ENCODE measurements around the gene USP43.

The USP43 gene

GRCh38 chr17:9644910-9645751 lies at the start of gene USP43 (continued):
- TF ChIP-seq HIC1 (tag by site-specific recombination; IDR thresholded peaks at IDR 0.05) (no peak; the same call in 1 of the 2 replicates), ZNF704 (tag by site-specific recombination; IDR thresholded peaks at IDR 0.05) (no peak), ZNF112 (tag by site-specific recombination; IDR thresholded peaks at IDR 0.05) (no peak), ZNF16 (tag by site-specific recombination; IDR thresholded peaks at IDR 0.05; ENCODE audit: low read depth) (no peak), ZNF18 (tag by site-specific recombination; IDR thresholded peaks at IDR 0.05) (no peak), RBAK (tag by site-specific recombination; IDR thresholded peaks at IDR 0.05) (no peak), SP2 (tag by site-specific recombination; IDR thresholded peaks at IDR 0.05) (peak; percentile 66), ZBTB49 (tag by site-specific recombination; IDR thresholded peaks at IDR 0.05; ENCODE audit: low read depth) (no peak), ZNF514 (tag by site-specific recombination; IDR thresholded peaks at IDR 0.05) (no peak), ZBTB6 (tag by site-specific recombination; IDR thresholded peaks at IDR 0.05) (no peak), ZNF280C (tag by site-specific recombination; IDR thresholded peaks at IDR 0.05) (no peak), ZNF529 (tag by site-specific recombination; IDR thresholded peaks at IDR 0.05; ENCODE audit: insufficient replicate concordance) (no peak), ZNF558 (tag by site-specific recombination; IDR thresholded peaks at IDR 0.05) (no peak), ZNF19 (tag by site-specific recombination; IDR thresholded peaks at IDR 0.05; ENCODE audit: low read depth) (no peak), ZNF510 (tag by site-specific recombination; IDR thresholded peaks at IDR 0.05; ENCODE audit: insufficient replicate concordance) (no peak), ZSCAN18 (tag by site-specific recombination; IDR thresholded peaks at IDR 0.05) (no peak), ZNF174 (tag by site-specific recombination; IDR thresholded peaks at IDR 0.05) (no peak), ZNF280D (tag by site-specific recombination; IDR thresholded peaks at IDR 0.05) (no peak), ZNF10 (tag by site-specific recombination; IDR thresholded peaks at IDR 0.05) (no peak), ZNF707 (tag by site-specific recombination; IDR thresholded peaks at IDR 0.05) (no peak), ZNF24 (tag by site-specific recombination; IDR thresholded peaks at IDR 0.05) (no peak), FEZF1 (tag by site-specific recombination; IDR thresholded peaks at IDR 0.05) (peak; percentile 53), ZSCAN23 (tag by site-specific recombination; IDR thresholded peaks at IDR 0.05) (no peak)

All from HEK293 (cell line).